Small intestine (tissue), 7 donors: ENCODE data around the gene PAPPA. TPM values are rescaled to one million over a fixed set of nuclear protein-coding genes. Genes with fewer than 3 reads are reported as not detected.

Experiments
- DNase-seq, 2 donors: peaks; one replicate each; pipeline versions ENCODE4 v3.0.0 to v3.0.0-alpha.2; 2013
- FAIRE-seq: peaks from 2 replicates; lab custom pipeline; 2012; peaks lifted over from hg19 to GRCh38; lab: Jason Lieb, UNC
- H3K27ac ChIP-seq, 3 donors: one replicate each; pipeline ENCODE4 v1.5.1; 2013; ENCODE audit warnings: low read length in 2 of 3, mild to moderate bottlenecking in 2 of 3, control low read depth in 1 of 3, inconsistent platforms in 1 of 3, low read depth in 1 of 3, moderate library complexity in 1 of 3
- H3K27me3 ChIP-seq, 3 donors: one replicate each; pipeline ENCODE4 v1.6.1; 2013; ENCODE audit warnings: low read length in 3 of 3, inconsistent platforms in 1 of 3; ENCODE audit not compliant: control insufficient read depth in 3 of 3, insufficient read depth in 3 of 3
- H3K36me3 ChIP-seq, 3 donors: one replicate each; pipeline ENCODE4 v1.6.1; 2013; ENCODE audit warnings: low read length in 3 of 3, inconsistent platforms in 1 of 3, low read depth in 1 of 3, mild to moderate bottlenecking in 1 of 3, moderate library complexity in 1 of 3; ENCODE audit not compliant: control insufficient read depth in 3 of 3, insufficient read depth in 2 of 3
- H3K4me1 ChIP-seq, 3 donors: one replicate each; pipeline ENCODE4 v1.6.1; 2013; ENCODE audit warnings: low read length in 2 of 3, inconsistent platforms in 1 of 3, low read depth in 1 of 3, mild to moderate bottlenecking in 1 of 3, moderate library complexity in 1 of 3; ENCODE audit not compliant: control insufficient read depth in 3 of 3, insufficient read depth in 2 of 3
- H3K4me3 ChIP-seq, 3 donors: one replicate each; pipeline ENCODE4 v1.5.1; 2013; ENCODE audit warnings: low read length in 3 of 3, control low read depth in 1 of 3, inconsistent platforms in 1 of 3, low read depth in 1 of 3, mild to moderate bottlenecking in 1 of 3, moderate library complexity in 1 of 3
- H3K9me3 ChIP-seq, 2 donors: one replicate each; pipeline ENCODE4 v1.6.1; 2013; ENCODE audit warnings: low read depth in 1 of 2, low read length in 1 of 2; ENCODE audit not compliant: control insufficient read depth in 2 of 2, insufficient read depth in 1 of 2
- WGBS, 3 donors: extraction: QIAGEN DNeasy Blood & Tissue Kit; methylation state at CpG; one replicate each; pipeline ENCODE4 v1.1.7; 2013; 5-methylcytosine and 5-hydroxymethylcytosine counted together
- polyA plus RNA-seq, 4 donors: library from polyadenylated mRNA; stranded (reverse) in 3 of 4; unstranded in 1 of 4; fragments of 200-250 nt in 3 of 4; fragments of 120-200 nt in 1 of 4; gene quantifications; one replicate each; pipeline versions ENCODE4 v1.2.1 to v1.2.3, GENCODE V29; 2013
- donor health status: healthy with polysubstance abuse.
- donor health status: control.
- donor health status: control.
- donor health status: Bipolar disorder and iron deficiency.
- donor health status: healthy.

Gene PAPPA
- polyA plus RNA-seq, 4 donors: 0.27 to 1.2 (median 0.88) TPM; not detected in 1

DNA sequence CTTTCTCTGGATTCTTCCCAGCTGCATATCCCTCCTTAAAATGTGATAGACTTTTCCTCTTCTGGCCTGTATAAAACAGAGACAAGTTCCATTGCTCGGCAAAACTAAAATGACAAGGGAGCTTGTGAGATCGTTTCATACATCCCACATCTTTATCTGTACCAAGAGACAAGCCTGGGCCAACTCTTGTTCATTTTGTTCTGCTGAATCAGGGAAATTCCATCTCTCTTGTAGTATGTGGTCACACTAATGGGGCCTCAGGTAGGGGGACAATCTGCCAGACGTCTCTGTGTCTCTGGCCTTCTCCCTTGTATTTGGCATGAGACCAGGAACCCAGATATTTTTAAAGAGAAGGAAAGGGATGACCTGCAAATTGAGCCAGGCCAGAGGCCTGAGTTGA lies 18.6 kb upstream of the PAPPA start:
- Histone ChIP-seq H3K4me3 (no peak overlapping the region), H3K27me3 (no peaks in the 10 kb centered on the region), H3K36me3 (no peaks in the 10 kb centered on the region), H3K4me1 (no peaks in the 10 kb centered on the region), H3K9me3 (no peaks in the 10 kb centered on the region), H3K27ac (no peak overlapping the region)
- no peak for DNase-seq
- 42 to 67% (median 57%) methylated on average over 3 of the region's 3 CpGs for WGBS, 3 donors
- no peak for FAIRE-seq

GRCh38 chr9:116137010-116137409 lies 16.6 kb upstream of the PAPPA start:
- Histone ChIP-seq H3K9me3 (no peaks in the 10 kb centered on the region), H3K27me3 (no peaks in the 10 kb centered on the region), H3K36me3 (no peaks in the 10 kb centered on the region), H3K4me1 (no peaks in the 10 kb centered on the region), H3K4me3 (no peak overlapping the region), H3K27ac (no peak overlapping the region)
- no peak for FAIRE-seq
- WGBS, 3 donors: 79 to 83% (median 81%) methylated on average over 2 of the region's 2 CpGs
- DNase-seq: no peak

DNA sequence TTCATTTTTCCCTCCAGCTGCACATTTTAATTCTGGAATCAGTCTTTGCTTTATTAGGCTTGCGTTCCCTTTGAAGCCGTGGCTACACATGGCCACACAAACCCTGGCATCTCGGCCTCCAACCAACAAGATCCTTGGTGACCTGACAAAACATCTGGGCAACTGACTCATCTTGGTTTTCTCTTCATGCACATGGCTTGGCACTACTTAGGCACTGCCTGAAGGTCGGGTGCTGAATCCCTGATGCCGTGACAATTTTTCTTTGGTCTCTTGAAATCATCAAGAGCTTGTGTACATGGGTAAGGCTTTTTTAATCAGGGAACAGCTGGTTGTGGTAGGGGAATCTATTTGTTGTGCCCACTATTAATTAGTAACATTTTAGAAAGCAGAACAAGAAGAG lies 16.0 kb upstream of the PAPPA start:
- H3K4me1 ChIP-seq: no peaks in the 10 kb centered on the region
- no peaks in the 10 kb centered on the region for H3K9me3 ChIP-seq
- 71 to 81% (median 81%) methylated on average over 5 of the region's 5 CpGs for WGBS, 3 donors
- no peak overlapping the region for H3K27ac ChIP-seq
- FAIRE-seq (no peak), DNase-seq (no peak)
- no peak overlapping the region for H3K4me3 ChIP-seq
- H3K36me3 ChIP-seq: no peaks in the 10 kb centered on the region
- H3K27me3 ChIP-seq: no peaks in the 10 kb centered on the region

GRCh38 chr9:116141864-116142561 lies 11.6 kb upstream of the PAPPA start:
- no peak for DNase-seq
- Histone ChIP-seq H3K27ac (no peak overlapping the region), H3K9me3 (no peaks in the 10 kb centered on the region), H3K27me3 (no peaks in the 10 kb centered on the region), H3K4me3 (no peak overlapping the region), H3K4me1 (no peaks in the 10 kb centered on the region), H3K36me3 (no peaks in the 10 kb centered on the region)
- no peak for FAIRE-seq
- WGBS, 3 donors: 74 to 83% (median 82%) methylated on average over 6 of the region's 6 CpGs

GRCh38 chr9:116142706-116143492 lies 10.7 kb upstream of the PAPPA start:
- Histone ChIP-seq H3K36me3 (no peaks in the 10 kb centered on the region), H3K4me1 (no peaks in the 10 kb centered on the region), H3K27me3 (no peaks in the 10 kb centered on the region), H3K9me3 (no peaks in the 10 kb centered on the region), H3K4me3 (no peak overlapping the region), H3K27ac (no peak overlapping the region)
- no peak for DNase-seq
- no peak for FAIRE-seq
- 73 to 85% (median 78%) methylated on average over 5 of the region's 5 CpGs for WGBS, 3 donors

DNA sequence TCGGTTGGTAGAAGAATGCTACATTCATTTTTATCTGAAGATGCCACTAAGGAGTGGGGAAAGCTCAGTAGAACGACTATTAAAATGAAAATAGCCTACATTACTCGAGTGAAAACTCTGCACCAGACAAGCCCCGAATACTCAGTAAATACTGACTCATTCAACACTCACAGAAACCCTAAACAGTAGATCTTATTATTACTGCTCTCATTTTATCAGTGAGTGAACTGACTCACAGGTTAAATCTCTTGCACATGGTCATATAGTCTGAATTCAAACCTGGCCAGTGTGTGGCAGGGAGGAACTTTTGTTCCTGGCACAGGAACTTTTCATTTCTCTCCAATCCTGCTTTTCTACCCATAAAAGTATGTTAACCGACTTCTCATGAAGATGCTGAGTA lies 9.6 kb upstream of the PAPPA start:
- Histone ChIP-seq H3K9me3 (no peaks in the 10 kb centered on the region), H3K27me3 (peaks cover 0 to 2% (median 0%) of the 10 kb centered on the region in 3 donors), H3K27ac (no peak overlapping the region), H3K4me3 (no peak overlapping the region), H3K36me3 (no peaks in the 10 kb centered on the region), H3K4me1 (no peaks in the 10 kb centered on the region)
- 41 to 65% (median 53%) methylated on average over 5 of the region's 5 CpGs for WGBS, 3 donors
- DNase-seq: no peak
- no peak for FAIRE-seq

- WGBS, 3 donors: 76 to 85% (median 84%) methylated on average over 2 of the region's 2 CpGs
These were observed 9.0 kb upstream of the PAPPA start for GRCh38 chr9:116144555-116144954.

GRCh38 chr9:116145036-116145435 lies 8.6 kb upstream of the PAPPA start:
- Histone ChIP-seq H3K27me3 (peaks cover 0 to 2% (median 0%) of the 10 kb centered on the region in 3 donors), H3K27ac (no peak overlapping the region), H3K36me3 (no peaks in the 10 kb centered on the region), H3K4me1 (no peaks in the 10 kb centered on the region), H3K4me3 (no peak overlapping the region), H3K9me3 (no peaks in the 10 kb centered on the region)
- DNase-seq (no peak), FAIRE-seq (no peak)

More at GRCh38 chr9:116144555-116144954, 9.0 kb upstream of the PAPPA start:
- Histone ChIP-seq H3K27ac (no peak overlapping the region), H3K36me3 (no peaks in the 10 kb centered on the region), H3K9me3 (no peaks in the 10 kb centered on the region), H3K4me3 (no peak overlapping the region), H3K4me1 (no peaks in the 10 kb centered on the region), H3K27me3 (peaks cover 0 to 2% (median 0%) of the 10 kb centered on the region in 3 donors)
- FAIRE-seq: no peak
- no peak for DNase-seq
